ENCODE measurements around the gene CDC25A. TPM values are rescaled to one million over a fixed set of nuclear protein-coding genes. Genes with fewer than 3 reads are reported as not detected.
"Not testable (repeated sequence)": the region's sequence is repeated elsewhere in the genome, so short reads cannot be mapped to it uniquely, and the experiment has no call there.

The CDC25A gene
- total RNA-seq, 1 donor: 9.9 TPM

- no peak overlapping the region for H3K4me3 ChIP-seq (ENCODE audit: low read depth, low read length)
- TF ChIP-seq, protein P1, sequence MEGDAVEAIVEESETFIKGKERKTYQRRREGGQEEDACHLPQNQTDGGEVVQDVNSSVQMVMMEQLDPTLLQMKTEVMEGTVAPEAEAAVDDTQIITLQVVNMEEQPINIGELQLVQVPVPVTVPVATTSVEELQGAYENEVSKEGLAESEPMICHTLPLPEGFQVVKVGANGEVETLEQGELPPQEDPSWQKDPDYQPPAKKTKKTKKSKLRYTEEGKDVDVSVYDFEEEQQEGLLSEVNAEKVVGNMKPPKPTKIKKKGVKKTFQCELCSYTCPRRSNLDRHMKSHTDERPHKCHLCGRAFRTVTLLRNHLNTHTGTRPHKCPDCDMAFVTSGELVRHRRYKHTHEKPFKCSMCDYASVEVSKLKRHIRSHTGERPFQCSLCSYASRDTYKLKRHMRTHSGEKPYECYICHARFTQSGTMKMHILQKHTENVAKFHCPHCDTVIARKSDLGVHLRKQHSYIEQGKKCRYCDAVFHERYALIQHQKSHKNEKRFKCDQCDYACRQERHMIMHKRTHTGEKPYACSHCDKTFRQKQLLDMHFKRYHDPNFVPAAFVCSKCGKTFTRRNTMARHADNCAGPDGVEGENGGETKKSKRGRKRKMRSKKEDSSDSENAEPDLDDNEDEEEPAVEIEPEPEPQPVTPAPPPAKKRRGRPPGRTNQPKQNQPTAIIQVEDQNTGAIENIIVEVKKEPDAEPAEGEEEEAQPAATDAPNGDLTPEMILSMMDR (IDR thresholded peaks at IDR 0.05; ENCODE audit: insufficient read depth, low read depth, low read length): no peak
- peak; percentile 78 for DNase-seq (ENCODE audit: low read depth)
These were observed 68.6 kb downstream of the CDC25A start for GRCh38 chr3:48119505-48120193.

DNA sequence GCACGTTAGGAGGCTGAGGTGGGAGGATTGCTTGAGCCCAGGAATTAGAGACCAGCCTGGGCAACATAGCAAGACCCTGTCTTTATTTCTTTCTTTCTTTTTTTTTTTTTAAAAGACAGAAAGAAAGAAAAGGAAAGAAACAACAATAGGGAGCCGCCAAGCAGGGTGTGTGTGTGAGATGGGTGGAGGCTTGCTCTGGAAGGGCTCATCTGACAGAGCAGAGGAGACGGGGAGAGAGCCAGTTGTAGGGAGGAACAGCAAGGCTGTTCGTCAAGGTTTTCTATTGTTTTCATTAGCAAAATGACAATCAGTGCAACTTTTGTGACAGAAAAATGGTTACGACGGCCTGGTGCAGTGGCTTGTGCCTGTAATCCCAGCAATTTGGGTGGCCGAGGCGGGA lies 69.3 kb downstream of the CDC25A start:
- no peak overlapping the region for H3K4me3 ChIP-seq (ENCODE audit: low read depth, low read length)
- TF ChIP-seq, protein P1 (IDR thresholded peaks at IDR 0.05; ENCODE audit: insufficient read depth, low read depth, low read length): no peak
- DNase-seq (ENCODE audit: low read depth): no peak

DNA sequence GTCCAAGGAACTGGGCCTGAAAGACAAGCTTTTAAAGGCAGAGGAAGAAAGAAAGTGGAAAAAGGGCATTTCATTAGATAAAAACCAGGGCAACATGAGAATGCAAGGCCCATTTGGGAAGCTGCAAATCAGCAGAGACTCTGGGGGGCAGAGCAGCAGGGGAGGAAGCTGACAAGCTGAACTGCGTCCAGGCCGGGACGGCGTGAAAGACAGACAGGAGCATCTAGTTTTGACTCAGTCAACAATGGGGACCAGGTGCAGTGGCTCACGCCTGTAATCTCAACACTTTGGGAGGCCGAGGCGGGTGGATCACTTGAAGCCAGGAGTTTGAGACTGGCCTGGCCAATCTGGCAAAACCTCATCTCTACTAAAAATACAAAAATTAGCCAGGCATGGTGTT lies 69.9 kb downstream of the CDC25A start:
- TF ChIP-seq, protein P1 (IDR thresholded peaks at IDR 0.05; ENCODE audit: insufficient read depth, low read depth, low read length): no peak

DNA sequence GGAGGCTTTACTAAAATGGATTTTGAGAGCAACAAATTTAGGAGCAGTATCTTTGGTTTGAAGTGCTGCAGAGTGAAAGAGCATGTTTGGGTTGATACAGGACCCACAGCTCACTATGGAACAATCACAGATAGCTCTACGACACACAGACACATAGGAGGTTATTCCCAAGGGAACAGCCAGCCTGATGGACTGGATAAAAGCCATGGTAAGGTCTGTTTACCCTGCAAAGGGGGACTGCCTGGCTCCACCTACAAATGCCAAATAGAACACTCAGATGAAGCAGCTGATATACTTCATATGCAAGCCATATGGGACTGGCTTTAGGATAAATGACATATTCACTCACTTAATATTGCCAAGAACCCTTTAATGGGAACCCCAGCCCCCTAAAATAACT lies 75.4 kb downstream of the CDC25A start:
- no peak for DNase-seq (ENCODE audit: low read depth)
- TF ChIP-seq, protein P1 (IDR thresholded peaks at IDR 0.05; ENCODE audit: insufficient read depth, low read depth, low read length): no peak
- H3K4me3 ChIP-seq (ENCODE audit: low read depth, low read length): no peak overlapping the region

More for the DNA sequence above, 69.9 kb downstream of the CDC25A start:
- DNase-seq (ENCODE audit: low read depth): no peak
- H3K4me3 ChIP-seq (ENCODE audit: low read depth, low read length): no peak overlapping the region

DNA sequence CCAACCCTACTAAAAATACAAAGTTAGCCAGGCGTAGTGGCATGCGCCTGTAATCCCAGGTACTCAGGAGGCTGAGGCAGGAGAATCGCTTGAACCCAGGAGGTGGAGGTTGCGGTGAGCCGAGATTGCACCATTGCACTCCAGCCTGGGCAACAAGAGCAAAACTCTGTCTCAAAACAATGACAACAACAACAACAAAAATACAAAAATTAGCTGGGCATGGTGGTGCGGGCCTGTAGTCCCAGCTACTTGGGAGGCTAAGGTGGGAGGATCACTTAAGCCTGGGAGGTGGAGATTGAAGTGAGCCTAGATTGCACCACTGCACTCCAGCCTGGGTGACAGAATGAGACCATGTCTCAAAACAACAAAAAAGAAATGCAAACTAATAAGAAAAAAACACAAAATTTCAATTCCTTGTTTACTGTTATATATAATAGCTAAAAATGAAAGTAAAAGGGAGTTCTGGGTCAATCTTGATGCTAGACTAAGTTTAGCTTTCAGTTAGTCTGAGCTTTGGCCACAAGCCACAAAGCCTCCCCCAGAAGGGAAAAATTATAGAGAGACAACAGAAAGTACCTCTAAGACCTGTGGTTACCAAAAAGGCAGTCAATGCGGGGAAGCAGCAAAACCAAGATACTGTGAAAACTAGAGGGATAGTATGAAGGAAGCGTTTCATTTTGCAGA lies 76.0 kb downstream of the CDC25A start:
- not testable (repeated sequence) for H3K4me3 ChIP-seq (ENCODE audit: low read depth, low read length)
- peak; percentile 26 for DNase-seq (ENCODE audit: low read depth)

DNA sequence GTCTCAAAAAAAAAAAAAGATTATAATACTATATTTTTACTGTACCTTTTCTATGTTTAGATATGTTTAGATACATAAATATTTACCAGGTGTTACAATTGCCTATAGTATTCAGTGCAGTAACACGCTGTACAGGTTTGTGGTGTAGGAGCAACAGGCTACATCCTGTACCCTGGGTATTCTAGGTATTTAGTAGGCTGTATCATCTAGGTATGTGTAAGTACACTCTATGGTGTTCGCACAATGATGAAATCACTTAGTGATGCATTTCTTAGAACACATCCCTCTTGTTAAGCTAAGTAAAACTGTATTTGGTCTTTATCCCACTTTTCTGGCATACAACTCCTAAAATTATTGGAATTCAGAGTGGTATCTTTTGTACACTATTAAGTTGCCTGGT lies 77.8 kb downstream of the CDC25A start:
- no peak overlapping the region for H3K4me3 ChIP-seq (ENCODE audit: low read depth, low read length)
- TF ChIP-seq, protein P1 (IDR thresholded peaks at IDR 0.05; ENCODE audit: insufficient read depth, low read depth, low read length): no peak
- DNase-seq (ENCODE audit: low read depth): no peak

- no peak overlapping the region for H3K4me3 ChIP-seq (ENCODE audit: low read depth, low read length)
- TF ChIP-seq, protein P1 (IDR thresholded peaks at IDR 0.05; ENCODE audit: insufficient read depth, low read depth, low read length): no peak
- no peak for DNase-seq (ENCODE audit: low read depth)
These were observed 81.0 kb downstream of the CDC25A start for GRCh38 chr3:48107227-48107626.

Small RNA genes lying within 50 kb of the gene (small RNA-seq; reads per million reads assigned to genes)
- not detected for gene MIR4443
- gene NDUFB1P1: not detected
- gene RNU7-128P: not detected
- gene SNRPFP4: not detected

Other genes with a start within 250 kb of the CDC25A start
- gene MAP4, start 172.0 kb downstream of the CDC25A start, total RNA-seq: 111 and 127 TPM in 2 replicates
- gene CAMP, start 35.1 kb upstream of the CDC25A start, total RNA-seq: not detected in 2 replicates
- gene ZNF589, start 52.7 kb upstream of the CDC25A start, total RNA-seq: 3.9 and 4.7 TPM in 2 replicates
- gene NME6, start 113.0 kb upstream of the CDC25A start, total RNA-seq: 21.6 and 25.9 TPM in 2 replicates
- gene SPINK8, start 145.2 kb upstream of the CDC25A start, total RNA-seq: not detected in 2 replicates
- not detected in 2 replicates for gene FBXW12, start 183.8 kb upstream of the CDC25A start, total RNA-seq
- gene PLXNB1, start 241.7 kb upstream of the CDC25A start, total RNA-seq: 26.1 and 35.0 TPM in 2 replicates

All from fibroblast of villous mesenchyme (primary cell).